NCI-H2196 treated with DMSO at 0.1 percent for 48 hours (cell line): ENCODE results near the gene CSRNP3.

Source experiments
- DNase-seq: peaks from one replicate; lab custom pipeline; 2025; ENCODE audit not compliant: unreplicated experiment; lab: John Stamatoyannopoulos, UW

The CSRNP3 gene

GRCh38 chr2:165539985-165540384, 70.5 kb downstream of the CSRNP3 start:
- peak; percentile 38 for DNase-seq

DNA sequence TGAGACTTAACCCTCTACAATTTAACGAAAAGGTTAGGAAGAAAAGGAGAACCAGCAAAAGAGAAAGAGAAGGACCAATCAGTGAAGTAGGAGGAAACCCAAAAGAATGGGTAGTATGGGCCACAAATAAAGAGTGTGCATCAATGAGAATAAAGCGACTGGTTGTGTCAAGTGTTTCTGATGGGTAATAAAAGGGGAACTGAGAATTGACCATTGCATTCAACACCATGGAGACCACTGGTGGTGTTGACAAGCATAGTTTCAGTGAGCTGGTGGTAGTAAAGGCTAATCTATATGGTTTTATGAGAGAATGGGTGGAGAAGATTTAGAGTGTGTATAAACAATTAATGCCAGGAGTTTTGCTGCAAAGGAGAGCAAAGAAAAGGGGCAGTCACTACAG, 75.4 kb downstream of the CSRNP3 start:
- DNase-seq, result no peak

DNA sequence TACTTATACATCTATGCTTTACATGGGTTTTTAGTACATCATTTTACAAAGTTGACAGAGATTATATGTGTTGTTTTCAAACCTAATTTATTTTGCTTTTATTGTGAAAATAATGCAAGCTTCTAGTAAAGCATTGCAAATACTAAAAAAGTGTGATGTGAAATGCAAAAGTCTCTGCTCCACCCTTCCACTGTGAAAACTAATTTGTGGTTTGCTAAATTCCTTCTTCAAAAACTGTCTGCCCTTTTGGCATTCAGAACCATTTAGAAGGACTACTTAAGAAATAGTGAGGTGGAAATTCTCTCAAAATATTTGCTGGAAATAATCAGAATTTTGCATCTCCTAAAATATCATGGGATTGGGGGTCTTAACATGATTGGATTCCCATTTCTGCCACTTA, 78.4 kb downstream of the CSRNP3 start:
- no peak for DNase-seq

DNA sequence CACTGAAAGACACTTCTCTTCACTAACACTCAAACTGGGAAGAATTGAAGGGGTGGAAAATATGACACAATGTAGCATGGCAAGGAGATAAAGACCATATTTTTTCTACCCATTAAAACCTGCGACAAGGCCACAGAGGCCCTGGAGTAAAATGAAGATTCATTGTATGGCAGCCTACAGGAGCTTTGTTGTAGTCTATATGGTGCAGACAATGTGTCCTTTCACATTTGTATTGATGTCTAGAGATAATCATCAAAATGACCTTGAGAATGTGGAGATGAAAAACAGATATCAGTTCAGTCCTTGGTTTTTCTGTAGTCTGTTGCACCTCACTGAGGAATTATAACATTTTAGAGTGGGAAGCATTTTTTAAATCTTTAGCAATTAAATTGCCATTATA, 80.1 kb downstream of the CSRNP3 start:
- DNase-seq, result no peak

GRCh38 chr2:165558832-165559231, 89.3 kb downstream of the CSRNP3 start:
- no peak for DNase-seq

- no peak for DNase-seq
These were observed 91.0 kb downstream of the CSRNP3 start for GRCh38 chr2:165560377-165560988.

- DNase-seq, result no peak
These were observed 92.0 kb downstream of the CSRNP3 start for GRCh38 chr2:165561516-165561915.

- DNase-seq, result no peak
These were observed 92.7 kb downstream of the CSRNP3 start for GRCh38 chr2:165562233-165562632.

DNA sequence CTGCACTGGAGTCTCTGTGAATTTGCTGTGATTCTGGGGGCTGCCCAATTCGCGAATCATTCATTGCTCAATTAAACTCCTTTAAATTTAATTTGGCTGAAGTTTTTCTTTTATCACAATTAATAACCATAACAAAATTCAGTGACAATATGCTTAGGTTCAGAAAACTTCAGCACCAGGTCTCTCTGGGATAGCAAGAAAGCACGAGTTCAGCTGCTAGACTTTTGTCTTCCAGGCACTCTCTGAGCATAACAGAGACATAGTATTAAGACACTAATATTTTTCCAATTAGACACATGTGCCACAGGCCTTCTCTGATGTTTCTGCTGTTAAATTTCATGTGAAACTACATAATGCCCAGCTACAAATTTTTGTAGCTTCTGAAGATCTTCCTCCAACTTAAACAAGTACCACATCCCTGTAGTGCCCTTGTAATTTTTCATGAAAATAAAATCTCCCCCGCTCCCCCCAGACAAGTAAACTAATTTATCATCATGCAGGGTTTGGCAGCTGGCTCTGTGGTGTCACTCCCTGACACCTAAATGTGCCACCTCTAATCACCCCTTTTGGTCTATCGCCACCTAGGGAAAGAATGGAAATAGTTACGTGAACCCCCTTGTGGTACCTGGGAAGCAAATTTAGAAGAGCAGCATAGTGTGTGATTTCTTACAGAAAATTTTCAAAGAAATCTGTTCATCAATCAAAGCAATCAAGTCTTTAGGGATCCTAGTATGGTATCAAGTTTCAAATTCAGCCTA, 94.1 kb downstream of the CSRNP3 start:
- no peak for DNase-seq

DNA sequence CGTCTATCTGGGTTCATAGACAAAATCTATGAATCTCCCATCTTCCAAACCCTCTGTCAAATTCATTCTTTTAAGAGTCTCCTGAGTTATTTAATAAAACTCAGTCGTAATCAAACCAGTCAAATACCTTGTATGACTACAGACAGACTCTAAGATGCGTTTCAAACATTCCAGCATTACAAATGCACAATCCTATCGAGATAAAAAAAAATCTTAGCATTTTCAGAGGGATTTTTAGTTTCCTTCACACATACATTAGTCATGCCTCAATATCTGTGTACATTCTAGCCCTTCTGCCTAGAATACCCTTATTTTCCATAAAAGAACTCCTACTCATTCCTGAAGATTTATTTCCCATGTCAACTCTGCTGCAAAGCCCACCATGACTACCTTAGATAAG, 96.5 kb downstream of the CSRNP3 start:
- DNase-seq, result no peak

- no peak for DNase-seq
These were observed 97.8 kb downstream of the CSRNP3 start for GRCh38 chr2:165567273-165567672.

- no peak for DNase-seq
These were observed 98.9 kb downstream of the CSRNP3 start for GRCh38 chr2:165568361-165568760.

DNA sequence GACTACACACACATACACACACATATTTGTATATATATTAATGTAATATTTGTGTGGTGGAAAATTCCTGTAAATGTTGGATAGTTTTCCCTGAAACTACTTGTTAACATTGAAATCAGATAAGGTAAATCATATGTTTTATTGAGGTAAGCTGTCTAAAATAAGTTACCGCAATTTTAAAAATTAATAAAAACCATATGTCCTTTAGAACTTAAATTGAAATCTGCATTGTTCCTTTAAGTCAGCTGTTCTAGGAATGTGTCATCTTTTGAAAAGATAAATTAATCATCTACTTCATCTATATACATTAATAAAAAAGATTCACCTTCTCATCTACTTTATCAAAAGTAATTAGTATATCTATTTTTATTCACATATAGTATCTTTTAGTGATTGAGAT, 102.0 kb downstream of the CSRNP3 start:
- DNase-seq, result no peak

DNA sequence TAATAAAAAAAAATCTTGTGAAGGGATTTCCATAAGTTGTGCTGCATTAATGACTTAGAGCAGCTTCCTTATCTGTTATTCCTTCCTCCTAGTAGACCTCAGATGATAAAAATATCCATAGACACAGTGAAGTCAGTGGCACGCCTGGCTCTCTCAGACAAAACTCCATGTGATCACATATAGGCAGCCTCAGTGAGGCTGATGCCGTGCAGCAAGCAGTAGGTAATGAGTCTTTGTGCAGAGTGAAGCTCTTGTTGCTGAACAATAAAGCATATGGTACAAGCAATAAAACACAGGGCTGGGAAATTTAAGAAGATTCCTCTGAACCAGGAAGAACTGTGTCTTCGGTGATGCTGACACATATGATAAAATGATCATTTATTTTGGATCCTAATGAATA, 102.7 kb downstream of the CSRNP3 start:
- DNase-seq, result peak; percentile 31

DNA sequence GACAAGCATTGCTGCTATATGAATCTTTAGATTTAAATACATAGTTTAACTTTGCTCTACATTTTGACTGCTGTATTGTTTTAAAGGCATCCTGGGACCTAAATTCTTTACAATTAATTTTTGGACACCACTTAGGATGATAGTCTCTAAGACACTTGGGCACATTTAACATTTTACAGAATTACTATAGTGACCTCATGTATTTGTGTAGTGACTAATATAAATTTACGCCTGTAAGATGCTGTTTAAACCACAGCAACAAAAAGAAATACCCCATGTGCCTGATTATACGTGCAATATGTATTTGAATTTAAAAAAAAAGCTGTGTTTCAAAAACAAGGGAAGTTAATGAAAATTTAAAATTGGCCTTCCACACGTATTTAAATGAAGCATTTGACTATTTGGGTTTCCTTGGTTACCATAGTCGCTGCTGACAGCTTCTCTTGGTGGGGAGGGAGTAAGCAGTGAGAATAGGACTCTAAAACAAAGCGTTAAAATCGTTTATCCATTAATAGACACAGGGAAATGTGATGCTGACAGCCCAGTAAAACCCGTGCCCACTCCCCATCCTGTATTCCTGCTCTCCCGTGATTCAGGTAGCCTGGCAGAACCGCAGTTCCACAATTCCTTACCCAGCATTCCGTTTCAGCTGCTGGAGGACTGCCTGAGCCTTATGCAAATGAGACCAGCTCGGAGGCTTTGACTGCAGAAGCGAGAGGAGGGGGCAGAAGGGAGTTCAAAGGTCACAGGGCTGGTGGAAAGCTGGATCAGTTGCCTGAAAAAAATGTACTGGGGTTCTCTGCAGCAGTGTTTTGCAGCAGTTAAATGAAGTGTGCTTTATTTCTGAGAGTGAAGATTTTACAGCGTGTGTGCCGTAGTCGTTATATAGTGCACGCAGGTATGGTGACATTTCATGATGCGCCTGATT, 104.3 kb downstream of the CSRNP3 start:
- DNase-seq, result peak; percentile 68

DNA sequence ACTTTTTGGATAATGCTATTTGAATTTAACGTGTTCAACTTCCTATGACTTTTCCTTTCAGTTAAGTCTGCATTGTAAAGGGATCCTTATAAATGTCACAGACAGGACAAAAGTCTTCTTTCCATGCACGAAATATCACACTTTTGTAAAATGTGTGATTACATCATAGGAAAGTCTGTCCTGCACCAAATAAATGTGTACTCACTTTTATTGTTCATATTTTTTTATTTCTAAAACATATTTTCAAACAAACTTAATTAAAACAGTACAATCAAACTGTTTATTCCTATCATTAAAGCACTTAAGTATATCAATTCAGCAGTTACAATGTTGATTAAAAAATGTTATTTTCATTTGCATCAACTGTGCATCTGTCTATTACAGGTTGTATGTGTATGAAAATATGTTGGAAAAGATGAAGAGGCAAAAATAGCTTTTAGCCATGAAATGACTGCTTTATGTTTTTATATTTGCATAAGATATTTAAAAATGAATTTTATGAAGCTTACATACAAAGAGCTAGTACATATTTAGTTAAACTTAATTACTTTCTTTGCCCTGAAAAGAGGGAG, 105.6 kb downstream of the CSRNP3 start:
- DNase-seq, result no peak

DNA sequence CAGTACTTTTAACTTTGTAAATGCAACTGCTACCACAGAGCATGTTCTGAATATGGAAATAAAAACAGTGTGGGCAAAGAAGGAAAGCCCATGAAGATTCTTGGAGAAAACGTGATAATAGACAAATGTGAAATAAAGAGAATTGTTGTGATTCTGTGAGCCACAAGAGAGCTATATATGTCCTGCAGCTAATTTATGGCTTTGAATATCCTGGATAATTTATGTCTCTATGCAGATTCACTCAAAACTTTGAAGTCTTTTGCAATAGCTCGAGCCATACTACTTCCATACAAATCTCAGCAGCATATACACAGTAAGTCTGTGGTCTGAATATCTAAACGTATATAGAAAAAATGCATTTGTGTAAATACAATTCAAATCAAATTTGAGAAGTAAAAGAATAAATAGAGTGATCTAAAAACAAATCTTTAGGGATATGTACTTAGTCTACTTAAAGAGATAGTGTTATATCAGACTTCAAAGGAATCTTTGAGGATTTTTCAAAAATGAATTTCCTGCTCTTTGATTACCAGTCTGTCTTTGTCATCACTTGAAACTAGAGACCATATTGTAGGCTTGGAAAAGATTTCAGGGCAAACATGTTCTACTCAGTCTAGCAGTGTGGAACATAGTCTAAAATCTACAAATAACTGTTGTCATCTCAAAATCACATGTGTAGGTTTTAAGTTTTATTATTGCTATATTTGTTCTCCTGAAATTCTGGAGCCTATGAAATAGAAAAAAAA, 107.1 kb downstream of the CSRNP3 start:
- DNase-seq, result no peak

DNA sequence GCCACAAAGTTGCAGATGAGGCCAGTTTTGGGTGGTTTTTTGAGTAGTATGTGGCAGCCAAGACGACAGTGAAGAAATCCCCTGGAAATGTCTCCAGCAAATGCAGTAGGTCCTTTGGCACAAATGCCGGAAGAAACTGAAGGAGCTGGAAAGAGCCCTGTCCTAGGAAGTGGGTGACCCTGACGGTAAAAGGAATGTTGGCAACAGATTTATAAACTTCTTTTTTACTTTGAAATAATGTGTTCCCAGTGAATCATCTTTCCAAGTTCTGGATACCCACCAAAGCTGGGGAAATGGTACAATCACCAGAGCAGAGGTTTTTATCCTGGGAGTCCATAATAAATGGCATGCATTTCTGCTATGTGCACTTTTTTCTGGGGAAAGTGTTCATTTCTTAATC, 112.9 kb downstream of the CSRNP3 start:
- no peak for DNase-seq

GRCh38 chr2:165582863-165583506, 113.5 kb downstream of the CSRNP3 start:
- DNase-seq, result no peak

- no peak for DNase-seq
These were observed 114.7 kb downstream of the CSRNP3 start for GRCh38 chr2:165584126-165584654.
